Caco-2 (cell line): ENCODE data around the gene MED4. TPM values are rescaled to one million over a fixed set of nuclear protein-coding genes. Genes with fewer than 3 reads are reported as not detected.

Experiments
- BruUV-seq: library from RNA; stranded (reverse); fragments of 400-500 nt; replicated peaks from 2 replicates; lab custom pipeline; 2021; lab: Mats Ljungman, UMichigan
- CTCF ChIA-PET: fragments of 300-600 bp; sonication (Branson Sonifier 250); formaldehyde crosslinking; loops from one replicate; lab custom pipeline; 2022; ENCODE audit warnings: antibody characterized with exemption; lab: Charles Lee
- POLR2A ChIA-PET: fragments of 300-600 bp; sonication (Branson Sonifier 250); formaldehyde crosslinking; loops from one replicate; lab custom pipeline; 2022; ENCODE audit warnings: antibody characterized with exemption; lab: Charles Lee
- DNase-seq, 2 experiments: peaks; one replicate each; pipeline versions ENCODE4 v3.0.0 to v3.0.0-alpha.2; 2020 to 2022
- H3K27me3 ChIP-seq: replicated peaks from 2 replicates; pipeline ENCODE4 v1.6.0; 2011; ENCODE audit warnings: low read length; ENCODE audit not compliant: control insufficient read depth, insufficient read depth
- H3K36me3 ChIP-seq: 2 replicates; pipeline ENCODE4 v1.5.1; 2011; ENCODE audit warnings: low read length; ENCODE audit not compliant: control insufficient read depth, insufficient read depth
- H3K4me1 ChIP-seq: fragments of 250-450 bp; sonication (Bioruptor Pico); 2 replicates; pipeline ENCODE4 v1.5.1; 2020; ENCODE audit warnings: mild to moderate bottlenecking
- H3K4me3 ChIP-seq: 2 replicates; pipeline ENCODE4 v1.5.1; 2011; ENCODE audit warnings: low read depth, mild to moderate bottlenecking, control low read depth, low read length
- H3K9me3 ChIP-seq: fragments of 250-450 bp; sonication (Bioruptor Pico); 2 replicates; pipeline ENCODE4 v1.5.1; 2020; ENCODE audit warnings: mild to moderate bottlenecking, moderate library complexity
- H3K27ac Mint-ChIP-seq: one replicate; pipeline ENCODE4 v1.8.0; 2022; ENCODE audit warnings: mixed read lengths; ENCODE audit not compliant: unreplicated experiment
- H3K27me3 Mint-ChIP-seq: one replicate; pipeline ENCODE4 v1.8.0; 2022; ENCODE audit warnings: mixed read lengths; ENCODE audit not compliant: insufficient read depth, unreplicated experiment
- H3K36me3 Mint-ChIP-seq: one replicate; pipeline ENCODE4 v1.8.0; 2022; ENCODE audit warnings: mild to moderate bottlenecking, mixed read lengths; ENCODE audit not compliant: insufficient read depth, unreplicated experiment
- H3K4me1 Mint-ChIP-seq: one replicate; pipeline ENCODE4 v1.8.0; 2022; ENCODE audit warnings: low read depth, mixed read lengths; ENCODE audit not compliant: unreplicated experiment
- H3K4me3 Mint-ChIP-seq: one replicate; pipeline ENCODE4 v1.8.0; 2022; ENCODE audit warnings: mild to moderate bottlenecking, moderate library complexity, mixed read lengths; ENCODE audit not compliant: unreplicated experiment
- H3K9me3 Mint-ChIP-seq: one replicate; pipeline ENCODE4 v1.8.0; 2022; ENCODE audit warnings: mixed read lengths; ENCODE audit not compliant: unreplicated experiment
- CTCF ChIP-seq, 2 experiments: fragments of 200-600 bp in 1 of 2; IDR thresholded peaks; 1 replicate in 1 of 2; 2 replicates in 1 of 2; pipeline versions ENCODE4 v1.5.1 to v1.8.0; 2011 to 2022; ENCODE audit warnings: antibody characterized with exemption in 1 of 2, control low read depth in 1 of 2, inconsistent platforms in 1 of 2, low read depth in 1 of 2, low read length in 1 of 2, mild to moderate bottlenecking in 1 of 2, moderate library complexity in 1 of 2; ENCODE audit not compliant: insufficient read depth in 1 of 2, severe bottlenecking in 1 of 2, unreplicated experiment in 1 of 2
- intact Hi-C: fragments of 100-400 bp; cut with micrococcal nuclease; formaldehyde crosslinking; loops from one replicate; pipeline ENCODE4 v1.10.0; 2022; ENCODE audit not compliant: unreplicated experiment
- total RNA-seq: library from RNA; stranded (reverse); gene quantifications from 2 replicates; pipeline ENCODE4 v1.2.3, GENCODE V29; 2022

Gene MED4
- total RNA-seq, 1 experiment from 2014 or later = 56.8 TPM

- peaks cover 9% of the 10 kb centered on the region for H3K36me3 Mint-ChIP-seq
- DNase-seq = no peak
- H3K9me3 ChIP-seq = no peaks in the 10 kb centered on the region
- no peak overlapping the region for H3K4me3 ChIP-seq
- no peak overlapping the region for H3K27ac Mint-ChIP-seq
- peaks cover 25% of the 10 kb centered on the region for H3K4me1 ChIP-seq
- ChIA-PET POLR2A (no interaction called here), CTCF (no interaction called here)
- H3K9me3 Mint-ChIP-seq = no peaks in the 10 kb centered on the region
- BruUV-seq = no TSS peak
- TF ChIP-seq CTCF (IDR thresholded peaks at IDR 0.05; ENCODE audit: insufficient read depth in 1 of 2, low read depth in 1 of 2, low read length in 1 of 2, severe bottlenecking in 1 of 2, unreplicated experiment in 1 of 2) = no peak
- intact Hi-C loops = no loop called here
- H3K36me3 ChIP-seq = no peaks in the 10 kb centered on the region
- no peak overlapping the region for H3K4me3 Mint-ChIP-seq
- H3K4me1 Mint-ChIP-seq = peaks cover 8% of the 10 kb centered on the region
- no peaks in the 10 kb centered on the region for H3K27me3 ChIP-seq
- no peaks in the 10 kb centered on the region for H3K27me3 Mint-ChIP-seq
These were observed 2.9 kb upstream of the MED4 start for GRCh38 chr13:48097793-48098192.

GRCh38 chr13:48096670-48097069 is 1.8 kb upstream of the MED4 start:
- peak in 1 of 2 experiments; percentile 45 for DNase-seq
- Histone ChIP-seq H3K27me3 (no peaks in the 10 kb centered on the region), H3K36me3 (no peaks in the 10 kb centered on the region), H3K9me3 (no peaks in the 10 kb centered on the region), H3K4me1 (peaks cover 25% of the 10 kb centered on the region), H3K4me3 (no peak overlapping the region)
- POLR2A ChIA-PET = no interaction called here
- TF ChIP-seq CTCF (IDR thresholded peaks at IDR 0.05; ENCODE audit: insufficient read depth in 1 of 2, low read depth in 1 of 2, low read length in 1 of 2, severe bottlenecking in 1 of 2, unreplicated experiment in 1 of 2) = no peak
- Mint-ChIP-seq H3K27ac (no peak overlapping the region), H3K9me3 (no peaks in the 10 kb centered on the region), H3K27me3 (no peaks in the 10 kb centered on the region), H3K36me3 (peaks cover 13% of the 10 kb centered on the region), H3K4me1 (peaks cover 17% of the 10 kb centered on the region), H3K4me3 (peak overlapping the region; percentile 24)
- intact Hi-C loops = no loop called here
- CTCF ChIA-PET = interaction anchor here (0.6 kb wide), 1 partner anchor 484 kb away, joined by 3 read pairs; no protein-coding TSS in a partner anchor
- no TSS peak for BruUV-seq

- H3K9me3 Mint-ChIP-seq = no peaks in the 10 kb centered on the region
- no peaks in the 10 kb centered on the region for H3K27me3 Mint-ChIP-seq
- Histone ChIP-seq H3K4me3 (peak overlapping the region; percentile 81), H3K36me3 (no peaks in the 10 kb centered on the region), H3K27me3 (no peaks in the 10 kb centered on the region), H3K4me1 (peaks cover 25% of the 10 kb centered on the region), H3K9me3 (no peaks in the 10 kb centered on the region)
- TSS peak; percentile 45 for BruUV-seq
- peaks cover 13% of the 10 kb centered on the region for H3K36me3 Mint-ChIP-seq
- peaks cover 21% of the 10 kb centered on the region for H3K4me1 Mint-ChIP-seq
- no peak for TF ChIP-seq CTCF (IDR thresholded peaks at IDR 0.05; ENCODE audit: insufficient read depth in 1 of 2, low read depth in 1 of 2, low read length in 1 of 2, severe bottlenecking in 1 of 2, unreplicated experiment in 1 of 2)
- intact Hi-C loops = no loop called here
- peak overlapping the region; percentile 97 for H3K27ac Mint-ChIP-seq
- DNase-seq = no peak
- CTCF ChIA-PET = interaction anchor here (0.6 to 1.8 kb wide), 4 partner anchors 57 to 964 kb away, joined by 3 to 12 read pairs (median 4); partner anchors contain the start of genes ITM2B and NUDT15
- POLR2A ChIA-PET = no interaction called here
- H3K4me3 Mint-ChIP-seq = peak overlapping the region; percentile 91
These were observed 512 bp downstream of the MED4 start for GRCh38 chr13:48094404-48094780.
